Superior temporal gyrus (tissue), 1 donor: Measurements from ENCODE around the gene PTPRA.
"Not testable (repeated sequence)": the region's sequence is repeated elsewhere in the genome, so short reads cannot be mapped to it uniquely, and the experiment has no call there.

ENCODE experiments used
- DNase-seq: peaks from one replicate; pipeline ENCODE4 v3.0.0-alpha.2; 2016; ENCODE audit errors: extremely low spot score

Gene PTPRA

GRCh38 chr20:2889797-2890196 is 16.5 kb downstream of the PTPRA start:
- DNase-seq = no peak

DNA sequence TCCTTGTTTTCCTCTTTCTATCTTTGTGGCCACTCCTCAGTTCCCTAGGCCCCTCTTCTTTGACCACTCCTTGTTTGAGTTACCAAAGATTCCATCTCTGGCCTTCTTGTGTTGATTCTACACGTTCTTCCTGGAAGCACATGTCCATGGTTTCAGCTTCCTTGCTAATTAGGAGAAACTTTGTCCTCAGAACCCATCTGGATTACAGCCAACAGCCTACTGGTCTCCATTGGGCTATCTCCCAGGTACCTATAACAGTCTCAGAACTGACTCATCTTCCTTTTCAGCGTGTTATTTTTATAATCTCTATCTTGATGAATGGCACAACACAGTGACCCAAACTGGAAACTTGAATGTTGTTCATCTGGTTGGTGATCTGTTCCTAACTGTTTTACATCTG is 17.5 kb downstream of the PTPRA start:
- DNase-seq = no peak

- DNase-seq = no peak
Measured at GRCh38 chr20:2891343-2891742, 18.1 kb downstream of the PTPRA start.

- DNase-seq = no peak
Measured at GRCh38 chr20:2892376-2892775, 19.1 kb downstream of the PTPRA start.

- no peak for DNase-seq
Measured at GRCh38 chr20:2894221-2894620, 20.9 kb downstream of the PTPRA start.

- DNase-seq = not testable (repeated sequence)
Measured at GRCh38 chr20:2895154-2895553, 21.9 kb downstream of the PTPRA start.

DNA sequence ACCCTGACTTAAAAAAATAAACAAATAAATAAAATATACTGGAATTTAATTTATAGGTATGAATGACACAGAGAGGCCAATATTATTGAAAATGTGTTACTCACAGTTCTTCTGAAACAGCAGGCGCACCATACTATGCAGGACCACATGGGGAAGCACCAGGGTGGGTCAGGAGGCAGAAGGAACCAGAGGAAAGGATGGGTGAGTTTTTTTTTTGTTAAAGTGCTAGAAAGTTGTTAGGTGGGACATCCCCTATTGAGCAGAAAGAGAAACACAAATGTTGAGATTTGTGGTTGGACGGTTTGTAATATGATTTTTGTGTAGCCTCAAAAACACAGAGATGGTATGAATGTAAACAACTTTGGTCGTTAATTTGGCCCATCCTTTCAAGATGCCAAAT is 26.0 kb downstream of the PTPRA start:
- no peak for DNase-seq

- DNase-seq = no peak
Measured at GRCh38 chr20:2900845-2901592, 27.7 kb downstream of the PTPRA start.

DNA sequence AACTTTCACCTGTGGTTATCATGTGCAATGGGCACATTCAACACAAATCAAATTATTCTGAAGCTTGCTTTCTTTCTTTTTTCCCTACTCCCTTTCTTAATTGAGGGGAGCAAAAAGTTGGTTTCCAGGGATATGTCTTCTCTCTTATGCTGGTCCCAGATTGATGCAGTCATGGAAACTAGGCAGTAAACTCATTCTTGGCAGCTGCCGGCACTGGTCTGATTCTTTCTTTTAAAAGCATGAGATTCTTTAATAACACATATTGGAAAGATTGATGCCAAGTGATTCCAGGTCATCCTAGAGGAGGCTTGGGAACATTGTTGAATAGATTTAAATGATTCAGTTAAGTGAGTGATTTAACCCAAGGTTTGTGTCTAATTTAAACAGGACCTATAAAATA is 29.0 kb downstream of the PTPRA start:
- no peak for DNase-seq

- no peak for DNase-seq
Measured at GRCh38 chr20:2902818-2903217, 29.5 kb downstream of the PTPRA start.

- no peak for DNase-seq
Measured at GRCh38 chr20:2903686-2904085, 30.4 kb downstream of the PTPRA start.

GRCh38 chr20:2907519-2907918 is 34.2 kb downstream of the PTPRA start:
- no peak for DNase-seq

GRCh38 chr20:2909953-2910352 is 36.7 kb downstream of the PTPRA start:
- no peak for DNase-seq

DNA sequence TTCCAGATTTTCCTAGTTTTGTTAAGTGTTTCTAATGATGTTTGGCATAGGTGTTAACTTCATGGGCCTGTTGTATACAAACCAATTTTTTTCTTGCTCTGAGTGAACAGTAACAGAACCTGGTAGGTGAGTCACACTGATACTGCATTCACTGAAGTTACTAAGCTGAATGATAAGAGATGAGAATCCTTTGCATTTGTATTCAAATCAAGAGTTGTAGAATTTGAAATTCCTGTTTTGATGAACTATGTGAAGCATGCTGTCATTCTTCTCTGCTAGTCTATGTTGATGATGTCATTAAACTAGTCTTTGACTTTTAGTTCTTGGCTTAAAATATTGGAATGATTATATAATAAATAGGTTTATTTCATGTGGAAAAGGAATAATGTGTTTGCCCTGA is 37.9 kb downstream of the PTPRA start:
- DNase-seq = no peak

DNA sequence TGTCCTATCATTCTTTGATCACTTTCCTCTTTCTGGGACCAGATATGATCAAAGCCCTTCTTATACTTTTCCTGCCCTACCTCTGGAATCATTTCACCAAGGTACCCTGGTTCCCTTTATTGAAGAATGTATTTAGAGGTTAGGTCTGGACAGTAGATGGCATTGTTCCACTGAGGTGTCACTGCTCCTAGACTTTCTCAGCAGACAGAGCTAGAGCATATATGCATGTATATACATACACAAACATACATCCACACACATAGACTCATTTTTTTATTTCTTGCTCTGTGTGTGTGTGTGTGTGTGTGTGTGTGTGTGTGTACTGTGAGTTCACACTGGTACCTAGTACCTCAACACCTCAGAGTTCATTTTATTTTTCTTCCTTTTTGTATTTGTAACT is 40.9 kb downstream of the PTPRA start:
- peak; percentile 56 for DNase-seq

GRCh38 chr20:2917266-2917665 is 44.0 kb downstream of the PTPRA start:
- DNase-seq = no peak

GRCh38 chr20:2918096-2919049 is 45.1 kb downstream of the PTPRA start:
- DNase-seq = no peak

- no peak for DNase-seq
Measured at GRCh38 chr20:2919518-2920245, 46.4 kb downstream of the PTPRA start.

DNA sequence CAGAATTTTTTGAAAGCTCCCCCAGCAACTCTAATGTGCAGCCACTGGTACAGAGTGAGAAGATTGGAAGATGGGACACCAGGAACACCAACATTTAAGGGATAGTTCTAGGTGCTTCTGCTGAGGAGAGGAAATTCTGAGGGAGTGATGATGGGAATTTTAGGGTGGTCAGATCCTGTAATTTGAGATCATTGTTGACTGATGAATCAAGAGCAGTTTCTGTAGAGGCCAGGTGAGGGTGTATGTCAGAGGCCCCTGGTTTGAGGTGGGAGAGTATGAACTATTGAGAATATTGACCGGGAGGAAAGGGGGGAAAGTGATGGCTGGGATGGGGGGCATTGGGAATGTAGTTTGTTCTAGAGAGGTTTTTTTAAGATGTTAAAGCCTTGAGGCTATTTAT is 47.2 kb downstream of the PTPRA start:
- no peak for DNase-seq

GRCh38 chr20:2921506-2921905 is 48.2 kb downstream of the PTPRA start:
- no peak for DNase-seq

DNA sequence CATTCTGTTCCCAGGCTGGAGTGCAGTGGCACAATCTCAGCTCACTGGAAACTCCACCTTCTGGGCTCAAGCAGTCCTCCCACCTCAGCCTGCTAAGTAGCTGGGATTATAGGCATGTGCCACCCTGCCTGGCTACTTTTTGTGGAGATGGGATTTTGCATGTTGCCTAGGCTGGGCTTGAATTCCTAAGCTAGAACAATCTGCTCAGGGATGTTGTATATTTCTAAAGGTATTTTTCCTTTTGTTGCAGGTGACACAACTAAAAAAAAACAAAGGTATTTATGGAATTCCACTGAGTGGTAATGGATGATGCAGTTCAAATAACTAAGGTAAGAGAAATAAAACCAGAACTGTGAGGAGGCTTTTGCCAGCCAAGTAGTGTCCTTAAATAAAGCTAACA is 49.7 kb downstream of the PTPRA start:
- DNase-seq = no peak

DNA sequence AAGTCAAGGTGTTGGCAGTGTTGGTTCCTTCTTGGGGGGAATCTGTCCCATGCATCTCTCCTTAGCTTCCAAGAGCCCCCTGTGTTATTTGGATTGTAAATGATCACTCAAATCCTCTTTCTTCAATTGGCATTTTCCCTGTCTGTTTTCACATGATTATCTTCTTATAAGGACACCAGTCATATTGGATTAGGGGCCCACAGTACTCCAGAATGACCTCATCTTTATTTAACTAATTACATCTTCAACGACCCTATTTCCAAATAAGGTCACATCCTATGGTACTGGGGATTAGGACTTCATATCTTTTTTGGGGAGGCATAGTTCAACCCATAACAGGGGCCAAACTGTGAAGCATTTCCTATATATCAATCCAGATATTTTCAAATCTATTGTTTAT is 57.3 kb downstream of the PTPRA start:
- DNase-seq = no peak
